Measurements from ENCODE around the gene PAK5.

The PAK5 gene
- total RNA-seq: 0 reads per million in 2 experiments

DNA sequence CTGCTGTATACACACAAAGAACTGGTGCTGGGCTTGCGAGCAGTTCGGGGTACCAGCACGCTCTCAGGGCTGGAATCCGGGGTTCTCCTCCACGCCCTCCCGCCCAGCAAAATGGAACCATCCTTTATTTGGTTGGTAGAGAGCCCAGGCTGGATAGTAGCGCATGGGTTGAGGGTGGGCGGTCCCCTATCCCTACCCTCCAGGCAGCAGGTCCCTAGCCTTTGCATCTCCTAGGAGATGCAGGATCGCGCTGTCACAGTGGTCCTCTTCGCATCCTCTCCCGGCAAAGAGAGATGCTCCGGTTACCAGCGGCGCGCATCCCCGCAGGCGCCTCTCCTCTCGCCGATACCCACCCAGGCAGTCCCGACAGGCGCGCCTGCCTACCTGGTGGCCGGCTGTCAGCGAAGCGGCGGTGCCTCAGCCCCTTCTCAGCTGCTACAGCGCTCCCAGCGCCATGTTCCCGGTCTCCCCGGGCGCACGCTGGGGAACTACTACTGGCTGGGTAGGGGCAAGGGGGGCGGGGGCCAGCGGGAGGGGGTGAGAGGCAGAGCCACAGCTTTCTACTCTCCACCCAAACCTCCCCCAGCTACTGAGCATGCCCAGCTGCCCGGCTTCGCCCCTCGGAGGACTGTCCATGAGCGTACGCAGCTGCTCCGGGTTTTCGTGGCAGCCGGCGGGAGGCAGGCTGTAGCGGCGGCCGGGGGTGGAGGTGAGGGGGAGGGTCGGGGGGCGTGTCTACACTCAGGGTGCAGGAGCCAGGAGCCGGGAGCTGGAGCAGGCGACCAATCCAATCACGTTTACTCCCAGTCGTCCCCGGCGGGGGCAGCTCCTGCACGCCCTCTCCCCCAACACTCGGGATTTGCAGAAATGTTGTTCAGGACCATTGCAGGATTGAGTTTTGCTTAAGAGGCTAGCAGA lies at the start of gene PAK5:
PAK5 (minus strand) TSS at position 699 of the 918 bp plus-strand sequence. CDS start 194,748 bp downstream, outside the sequence.
- DNase-seq (ENCODE audit: low read depth): no peak

DNA sequence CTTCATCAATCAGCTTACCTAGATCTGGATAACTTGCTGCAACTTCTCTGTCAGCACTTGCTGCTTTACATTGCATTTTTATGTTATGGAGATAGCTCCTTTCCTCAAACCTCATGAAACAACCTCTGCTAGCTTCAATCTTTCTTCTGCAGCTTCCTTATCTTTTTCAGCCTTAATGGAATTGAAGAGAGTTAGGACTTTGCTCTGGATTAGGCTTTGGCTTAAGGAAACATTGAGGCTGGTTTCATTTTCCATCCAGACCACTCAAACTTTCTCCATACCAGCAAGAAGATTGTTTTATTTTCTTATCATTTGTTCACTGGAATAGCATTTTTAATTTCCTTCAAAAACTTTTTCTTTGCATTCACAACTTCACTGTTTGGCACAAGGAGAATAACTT lies 48.8 kb upstream of the PAK5 start:
- no peak for DNase-seq (ENCODE audit: low read depth)

DNA sequence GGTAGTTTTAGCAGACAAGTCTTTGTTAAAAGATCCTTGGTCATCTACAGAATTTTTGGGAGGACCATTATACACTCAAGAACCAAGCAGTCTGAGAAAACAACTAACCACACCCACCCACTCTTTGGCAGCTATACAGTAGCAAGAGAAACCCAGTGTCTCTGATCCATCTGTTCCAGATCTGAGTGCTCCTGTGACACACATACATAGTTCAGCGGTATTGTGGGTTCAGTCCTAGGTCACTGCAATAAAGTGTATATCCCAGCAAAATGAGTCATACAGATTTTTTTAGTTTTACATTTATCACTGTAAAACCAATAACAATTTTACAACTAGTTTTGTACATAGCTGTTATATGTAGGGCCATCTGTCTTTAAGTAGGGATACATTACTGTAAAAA lies 47.4 kb upstream of the PAK5 start:
- DNase-seq (ENCODE audit: low read depth): no peak

DNA sequence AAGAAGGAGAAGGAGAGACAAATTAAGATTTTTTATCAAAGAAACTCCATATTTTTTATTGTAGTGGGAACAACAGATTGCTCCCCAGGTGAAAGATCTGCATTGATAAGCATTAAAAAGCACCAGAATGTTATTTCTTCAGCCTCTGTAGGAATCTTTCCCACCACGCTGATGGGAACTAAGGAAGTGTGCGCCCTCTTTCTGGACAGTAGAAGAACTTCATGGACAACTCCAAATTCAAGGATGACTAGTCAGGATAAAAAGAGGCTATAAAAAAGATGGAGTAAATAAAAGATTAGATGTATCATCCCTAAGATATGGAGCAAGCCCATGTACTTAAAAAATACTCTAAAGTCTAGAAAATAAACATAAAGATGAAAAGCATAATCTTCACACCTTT lies 45.8 kb upstream of the PAK5 start:
- DNase-seq (ENCODE audit: low read depth): no peak

DNA sequence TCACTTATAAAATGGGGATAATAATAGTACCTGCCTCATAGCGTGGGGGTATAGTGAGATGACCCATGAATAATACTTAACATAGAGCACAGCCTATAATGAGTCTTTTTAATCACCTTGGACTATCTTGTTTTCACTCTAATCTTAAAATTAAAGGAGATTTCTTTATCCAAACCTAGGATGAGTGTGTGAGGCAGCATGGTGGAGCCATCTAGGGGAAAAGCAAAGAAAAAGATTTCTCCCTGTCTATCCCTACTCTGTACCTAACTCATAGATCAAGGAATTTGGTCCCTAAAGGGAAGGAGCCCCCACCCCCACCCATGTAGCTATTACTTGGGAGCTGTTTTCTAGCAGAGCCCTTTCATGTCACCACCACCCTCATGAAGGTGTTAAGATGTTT lies 45.2 kb upstream of the PAK5 start:
- no peak for DNase-seq (ENCODE audit: low read depth)

DNA sequence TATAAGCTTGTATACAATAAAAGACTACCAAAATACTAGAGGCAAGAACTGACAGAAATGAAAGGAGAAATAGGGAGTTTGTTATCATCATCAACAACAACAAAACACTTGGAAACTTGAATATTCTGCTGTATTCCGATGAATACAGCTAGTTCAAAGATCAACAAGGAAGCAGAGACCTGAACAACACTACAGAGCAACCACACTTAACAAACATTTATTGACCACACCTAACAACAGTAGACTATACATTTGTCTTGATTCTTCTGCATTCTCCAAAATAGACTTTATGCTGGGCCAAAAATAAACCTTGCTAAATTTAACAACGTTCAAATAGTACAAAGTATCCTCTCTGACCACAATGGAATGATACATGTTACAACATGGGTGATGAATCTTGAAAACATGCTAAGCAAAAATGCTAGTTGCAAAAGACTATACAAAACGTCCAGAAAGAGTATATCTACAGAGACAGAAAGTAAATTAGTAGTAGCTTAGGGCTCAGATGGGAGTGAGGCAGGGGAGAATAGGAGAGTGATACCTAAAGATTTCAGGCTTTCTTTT lies 39.1 kb upstream of the PAK5 start:
- DNase-seq (ENCODE audit: low read depth): no peak

DNA sequence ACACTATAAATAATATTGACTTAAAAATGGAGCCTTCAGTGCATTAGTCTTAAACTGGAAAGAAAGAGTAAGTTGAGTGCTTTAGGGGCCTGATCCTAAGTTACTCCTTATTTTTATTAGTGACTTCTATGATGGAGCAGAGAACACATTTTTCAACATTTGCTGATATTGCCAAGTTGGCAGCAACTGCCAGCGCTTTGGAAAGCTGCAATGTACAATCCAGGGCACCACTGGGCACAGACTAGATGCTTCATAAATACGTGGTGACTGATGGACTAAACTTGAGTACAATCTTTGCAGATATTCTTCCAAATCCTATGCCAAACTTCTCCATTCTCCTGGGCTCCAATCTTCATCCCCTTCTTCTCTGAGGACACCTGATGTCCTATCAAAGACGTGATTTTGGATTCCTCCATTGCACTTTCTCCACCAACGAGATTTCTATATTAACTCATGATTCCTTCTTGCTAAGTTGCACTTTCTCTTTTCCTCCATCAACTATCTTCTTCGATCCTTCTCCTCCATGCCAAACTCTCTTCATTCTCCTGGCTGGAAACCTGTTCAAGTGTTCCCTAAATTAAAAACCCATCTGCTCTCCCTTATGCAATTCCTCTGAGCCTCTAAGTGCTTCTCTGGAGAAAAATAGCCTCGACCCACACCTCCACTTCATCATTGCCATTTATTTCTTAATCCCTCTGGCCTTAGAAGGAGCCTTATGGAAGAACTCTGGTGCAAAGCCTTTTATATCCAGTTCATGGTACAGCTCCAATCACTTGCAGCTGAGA lies 28.5 kb upstream of the PAK5 start:
- DNase-seq (ENCODE audit: low read depth): no peak

DNA sequence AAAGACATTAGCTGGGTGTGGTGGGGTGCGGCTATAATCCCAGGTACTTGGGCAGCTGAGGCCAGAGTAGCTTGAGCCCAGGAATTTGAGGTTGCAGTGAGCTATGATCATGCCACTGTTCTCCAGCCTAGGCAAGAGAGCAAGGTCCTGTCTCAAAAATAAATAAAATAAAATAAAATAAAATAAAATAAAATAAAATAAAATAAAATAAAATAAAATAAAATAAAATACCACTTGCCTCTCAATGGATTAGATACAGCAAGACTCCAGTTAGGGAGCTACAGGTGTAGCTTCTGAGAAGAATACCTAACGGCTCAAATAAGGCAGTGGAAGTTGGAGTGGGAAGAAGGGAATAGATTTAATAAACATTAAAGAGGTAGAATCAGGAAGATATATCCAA lies 13.7 kb upstream of the PAK5 start:
- DNase-seq (ENCODE audit: low read depth): no peak

DNA sequence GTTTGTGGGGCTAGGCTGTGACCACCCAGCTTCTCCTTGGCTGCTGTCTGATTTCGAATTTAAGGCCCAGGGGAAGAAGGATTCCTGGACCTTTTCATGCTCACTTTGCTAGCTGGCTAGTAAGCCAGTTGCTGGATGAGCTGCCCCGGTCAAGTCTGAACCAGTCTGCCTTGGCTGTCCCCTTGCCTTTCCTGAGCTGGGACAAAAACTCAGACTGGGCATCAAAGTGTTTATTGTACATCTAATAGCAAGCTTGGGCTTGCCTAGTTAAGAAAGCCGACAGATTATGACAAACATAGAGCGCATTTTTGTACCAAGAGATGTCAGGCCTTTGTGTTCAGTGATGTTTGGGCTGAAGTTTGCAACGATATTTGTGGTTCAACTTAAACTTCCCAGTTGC lies 750 bp upstream of the PAK5 start:
- no peak for DNase-seq (ENCODE audit: low read depth)

DNA sequence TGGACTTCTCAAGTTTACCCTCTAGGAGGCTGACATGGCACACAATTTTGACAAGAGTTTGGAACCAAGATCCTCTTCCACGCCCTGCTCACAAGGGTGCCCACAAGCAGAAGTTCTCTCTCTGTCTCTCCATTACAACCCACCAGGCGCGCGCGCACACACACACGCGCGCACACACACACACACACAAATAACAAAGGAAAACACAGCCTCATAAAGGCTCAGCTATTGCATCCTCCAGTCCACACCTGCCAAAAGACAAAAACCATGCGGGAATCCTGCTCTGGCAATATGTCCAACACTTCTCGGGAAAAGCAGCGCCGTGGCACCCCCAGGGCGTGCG lies 870 bp downstream of the PAK5 start:
- DNase-seq (ENCODE audit: low read depth): no peak

DNA sequence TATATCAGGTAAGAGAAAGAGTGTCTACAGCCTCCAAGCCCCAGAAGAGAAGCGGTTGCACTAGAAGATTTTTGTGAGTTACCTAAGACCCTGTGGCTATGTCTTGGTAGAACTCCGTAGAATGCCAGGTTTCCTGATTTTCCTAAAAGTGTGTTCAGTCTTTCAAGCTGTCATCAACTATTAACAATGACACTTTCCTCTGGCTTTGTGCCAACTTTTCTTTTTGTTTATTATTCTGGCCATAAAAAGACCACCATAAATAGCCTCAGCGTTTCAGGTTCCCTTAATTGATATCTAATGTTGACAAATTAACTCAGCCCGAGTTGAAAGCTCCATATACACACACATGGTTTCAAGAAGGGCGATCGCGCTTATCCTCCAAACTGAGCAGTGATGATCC lies 1.2 kb downstream of the PAK5 start:
- no peak for DNase-seq (ENCODE audit: low read depth)

DNA sequence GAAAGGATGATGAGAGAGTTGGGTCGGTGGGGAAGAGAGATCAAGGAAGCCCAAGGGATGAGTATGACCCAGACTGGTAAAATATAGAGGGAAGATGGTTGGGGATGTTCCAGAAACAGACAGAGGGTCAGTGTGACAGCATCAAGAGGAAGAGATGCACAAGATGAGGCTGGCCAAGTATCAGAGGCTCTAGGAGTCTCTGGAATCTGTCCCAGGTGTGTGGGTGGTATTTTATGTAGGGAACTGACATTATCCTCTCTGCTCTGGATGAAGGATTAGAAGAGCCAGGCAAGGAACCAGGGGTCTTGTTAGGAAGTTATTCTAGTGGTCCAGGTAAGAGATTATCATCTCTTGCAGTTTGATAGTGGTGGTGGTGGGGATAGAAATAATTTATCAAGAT lies 3.6 kb downstream of the PAK5 start:
- DNase-seq (ENCODE audit: low read depth): no peak

DNA sequence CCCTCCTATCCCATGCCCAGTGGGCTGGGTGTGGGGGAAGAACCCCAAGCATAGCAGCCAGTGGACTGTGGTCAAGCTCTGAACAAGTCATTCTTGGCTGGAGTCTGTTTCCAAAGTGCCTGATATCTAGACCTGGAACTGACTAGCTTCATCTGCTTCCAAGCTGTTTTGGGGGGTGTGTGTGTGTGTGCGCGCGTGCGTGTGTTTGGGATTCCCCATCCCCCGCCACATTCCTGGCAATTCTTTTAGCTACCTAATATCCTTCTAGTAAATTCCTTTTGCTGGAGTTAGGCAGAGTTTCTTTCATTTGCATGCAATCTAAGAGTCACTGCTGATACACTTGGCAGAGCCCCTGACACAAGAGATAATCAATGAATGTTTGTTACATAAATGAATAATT lies 7.8 kb downstream of the PAK5 start:
- DNase-seq (ENCODE audit: low read depth): no peak

DNA sequence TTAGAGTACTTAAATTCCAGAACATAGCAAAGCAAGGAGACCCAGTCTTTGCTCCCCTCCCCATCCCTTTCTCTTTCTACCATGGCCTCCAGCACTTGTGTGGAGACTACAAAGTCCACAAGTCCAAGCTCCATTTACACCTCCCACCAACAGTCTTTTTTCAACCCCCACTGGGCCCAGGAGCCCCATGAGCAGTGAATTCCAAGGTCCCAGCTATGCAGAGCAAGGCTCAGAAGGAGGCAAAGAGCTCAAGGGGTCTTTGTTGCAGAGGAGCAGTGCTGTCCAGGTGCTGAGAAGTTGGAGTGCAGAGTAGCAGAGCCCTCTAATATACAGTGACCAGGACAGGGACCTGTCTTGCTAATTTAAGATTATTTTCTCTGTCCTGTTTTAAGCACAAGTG lies 9.0 kb downstream of the PAK5 start:
- DNase-seq (ENCODE audit: low read depth): no peak

DNA sequence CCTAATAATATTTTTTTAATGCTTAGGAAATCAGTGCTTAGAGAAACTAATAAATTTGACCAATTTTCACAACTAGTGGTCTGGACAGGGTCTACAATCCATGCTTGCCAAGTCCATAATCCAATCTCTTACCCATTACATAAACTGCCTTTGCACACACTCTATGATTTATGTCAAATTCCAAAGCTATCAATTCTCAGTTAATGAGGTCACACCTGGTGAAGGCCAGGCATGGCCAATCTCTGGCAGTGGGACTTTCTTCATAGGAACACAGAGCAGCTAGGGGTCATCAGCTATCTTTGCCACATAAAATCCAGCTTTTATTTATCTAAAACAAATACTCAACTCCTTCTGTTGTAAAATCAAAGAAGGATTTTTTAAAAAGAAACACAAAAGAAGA lies 21.2 kb downstream of the PAK5 start:
- DNase-seq (ENCODE audit: low read depth): no peak

DNA sequence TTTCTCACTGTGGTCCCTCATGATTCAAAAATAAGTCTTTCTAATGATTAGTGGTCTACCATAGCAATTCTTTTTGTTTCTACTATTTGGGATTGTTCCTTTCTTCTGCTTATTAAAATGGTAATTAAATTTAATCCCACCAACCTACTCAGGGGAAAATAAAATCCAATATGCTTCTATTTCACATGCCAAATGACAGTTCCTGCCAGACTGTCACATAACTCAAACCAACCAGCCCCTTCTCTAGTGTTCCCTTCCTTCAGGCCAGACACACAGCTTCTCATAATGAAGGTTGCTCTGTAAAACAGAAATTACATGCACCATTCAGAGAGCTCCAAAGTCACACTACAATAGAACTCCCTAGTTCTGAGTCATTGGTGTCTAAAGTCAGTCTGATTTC lies 23.2 kb downstream of the PAK5 start:
- DNase-seq (ENCODE audit: low read depth): no peak

DNA sequence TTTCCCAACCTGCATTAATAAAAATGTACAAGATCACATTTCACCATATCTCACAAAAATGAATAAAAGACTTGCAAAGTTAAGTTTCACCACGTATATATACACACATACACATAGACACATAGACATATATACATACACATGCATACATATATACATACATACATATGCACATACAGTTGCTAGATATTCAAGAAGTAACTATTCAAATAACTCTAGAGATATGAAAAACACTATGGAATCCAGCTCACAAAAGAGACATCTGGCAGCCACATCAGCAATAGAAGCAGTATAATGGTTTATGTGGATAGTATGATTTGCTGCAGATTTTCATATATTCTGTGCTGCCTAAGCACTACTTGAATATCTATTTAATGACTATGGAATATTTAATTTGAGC lies 28.1 kb downstream of the PAK5 start:
- DNase-seq (ENCODE audit: low read depth): no peak

DNA sequence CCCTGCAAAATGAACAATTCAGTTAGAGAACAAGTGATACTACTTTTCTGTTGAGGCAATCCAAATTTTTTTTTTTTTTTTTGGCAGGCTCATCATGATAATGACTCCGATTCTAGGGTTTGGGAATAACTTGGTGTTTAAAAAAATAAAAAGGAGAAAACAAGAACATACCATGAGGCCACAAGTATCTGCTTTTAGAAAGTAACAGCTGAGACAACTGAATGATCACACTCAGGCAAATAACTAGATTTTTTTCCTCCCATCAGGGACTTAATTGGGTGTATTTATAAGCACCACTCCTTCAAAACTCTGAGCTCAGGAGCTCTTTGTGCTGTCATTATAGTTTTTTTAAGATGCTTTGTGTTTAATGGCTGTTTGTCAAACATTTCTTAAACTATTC lies 29.6 kb downstream of the PAK5 start:
- no peak for DNase-seq (ENCODE audit: low read depth)

DNA sequence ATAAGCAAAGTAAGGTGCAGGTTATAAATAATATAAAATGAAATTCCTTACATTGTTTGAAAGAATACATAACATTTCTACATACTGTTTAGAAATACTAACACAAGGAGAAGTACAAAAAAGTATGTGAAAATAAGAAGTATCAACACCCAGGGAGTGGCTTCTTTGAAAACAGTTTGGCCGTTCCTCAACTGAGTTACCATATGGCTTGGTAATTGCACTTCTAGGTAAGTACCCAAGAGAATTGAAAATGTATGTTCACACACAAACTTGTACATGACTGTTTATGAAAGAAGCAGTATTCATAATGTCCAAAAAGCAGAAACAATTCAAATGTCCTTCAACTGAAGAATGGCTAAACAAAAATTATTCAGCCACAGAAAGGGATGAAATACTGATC lies 30.7 kb downstream of the PAK5 start:
- no peak for DNase-seq (ENCODE audit: low read depth)

DNA sequence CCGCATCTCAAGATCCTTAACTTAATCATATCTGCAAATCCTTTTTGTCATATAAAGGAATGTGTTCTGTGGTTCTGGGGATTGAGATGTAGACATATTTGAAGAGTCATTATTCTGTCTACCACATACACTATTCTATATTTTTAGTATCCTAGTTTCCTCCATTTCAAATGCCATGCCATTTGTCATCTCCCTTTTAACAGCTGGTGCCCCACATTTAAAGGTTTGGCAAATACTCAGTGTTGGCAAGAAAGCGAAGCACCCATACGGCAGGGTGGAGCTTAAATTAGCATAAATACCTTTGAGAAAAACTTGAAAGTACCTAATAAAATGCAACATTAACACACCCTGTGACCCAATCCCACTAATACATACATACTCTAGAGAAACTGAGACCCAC lies 31.7 kb downstream of the PAK5 start:
- DNase-seq (ENCODE audit: low read depth): no peak

DNA sequence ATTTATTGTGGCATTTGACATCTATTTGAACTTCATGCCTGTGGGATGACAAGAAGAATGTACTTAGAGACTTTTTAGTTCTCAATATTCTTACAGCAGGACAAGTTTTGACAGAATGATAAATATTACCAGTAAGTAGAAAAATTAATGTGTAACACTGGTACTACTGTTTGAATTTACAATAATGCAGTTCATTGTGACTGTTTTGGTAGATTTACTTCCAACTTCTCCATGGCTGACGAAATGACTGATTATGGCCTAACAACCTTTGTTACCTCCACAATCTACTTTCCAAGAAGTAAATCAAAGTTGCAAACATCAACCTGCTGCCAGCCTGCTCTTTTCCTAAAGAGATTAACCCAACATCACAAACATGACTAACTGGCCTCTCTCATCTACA lies 38.5 kb downstream of the PAK5 start:
- no peak for DNase-seq (ENCODE audit: low read depth)

DNA sequence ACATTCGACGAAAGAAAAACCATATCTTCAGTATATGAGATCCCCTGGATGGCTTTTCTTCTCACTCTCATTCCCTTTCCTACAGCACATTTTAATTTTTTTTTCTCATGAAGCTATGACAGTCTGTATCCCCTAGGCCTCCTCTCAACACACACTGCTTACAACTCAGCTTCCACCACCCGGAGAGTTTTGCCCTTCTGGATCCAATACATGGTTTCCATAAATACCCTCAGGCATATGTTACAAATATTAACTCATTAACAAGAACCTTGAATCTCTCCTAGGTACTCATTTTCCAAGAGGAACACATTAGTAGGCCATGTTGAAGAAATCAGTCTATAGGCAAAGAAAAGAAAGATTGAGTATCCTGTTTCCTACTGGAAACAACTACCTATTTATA lies 44.0 kb downstream of the PAK5 start:
- no peak for DNase-seq (ENCODE audit: low read depth)

DNA sequence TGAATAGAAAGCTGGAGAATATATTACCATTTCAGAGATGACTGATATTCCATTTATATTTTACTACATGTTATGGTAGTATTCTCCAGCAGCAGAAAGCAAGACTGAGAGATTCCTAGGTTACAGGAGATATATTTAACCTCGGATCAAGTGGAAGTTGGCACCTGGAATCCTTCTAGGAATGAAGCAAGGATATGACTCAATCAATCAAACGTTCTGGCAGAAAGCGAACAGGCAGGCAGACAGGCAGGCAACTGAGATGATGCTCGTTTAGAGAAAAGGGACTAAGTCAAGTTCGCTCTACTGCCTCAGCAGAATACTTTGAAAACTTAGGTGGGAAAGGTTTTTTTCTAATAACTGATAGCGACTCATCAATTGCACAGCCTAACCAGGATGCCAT lies 46.2 kb downstream of the PAK5 start:
- no peak for DNase-seq (ENCODE audit: low read depth)

Measured in T follicular helper cell (primary cell).